H9 (cell line): ENCODE data around the gene HPGDS. TPM values are rescaled to one million over a fixed set of nuclear protein-coding genes. Genes with fewer than 3 reads are reported as not detected.

Experiments
- DNase-seq: peaks from one replicate; pipeline ENCODE4 v3.0.0-alpha.2; 2017
- H2AFZ ChIP-seq: one replicate; pipeline ENCODE4 v1.6.1; 2013; ENCODE audit warnings: mild to moderate bottlenecking, low read length, control low read depth, moderate library complexity
- H2AK5ac ChIP-seq: 2 replicates; pipeline ENCODE4 v1.6.1; 2013; ENCODE audit warnings: low read length, control low read depth, mixed read lengths; ENCODE audit not compliant: insufficient read length
- H2BK120ac ChIP-seq: one replicate; pipeline ENCODE4 v1.6.1; 2013; ENCODE audit warnings: low read depth, mild to moderate bottlenecking, low read length, control low read depth, inconsistent platforms; ENCODE audit not compliant: poor library complexity, severe bottlenecking
- H2BK12ac ChIP-seq: 2 replicates; pipeline ENCODE4 v1.6.1; 2013; ENCODE audit warnings: low read length, control low read depth, mixed read lengths, low read depth; ENCODE audit not compliant: insufficient read length
- H2BK15ac ChIP-seq: 2 replicates; pipeline ENCODE4 v1.6.1; 2013; ENCODE audit warnings: low read depth, low read length, control low read depth
- H2BK20ac ChIP-seq: one replicate; pipeline ENCODE4 v1.6.1; 2013; ENCODE audit warnings: low read depth, mild to moderate bottlenecking, low read length, control low read depth, inconsistent platforms; ENCODE audit not compliant: poor library complexity, severe bottlenecking
- H2BK5ac ChIP-seq: 2 replicates; pipeline ENCODE4 v1.6.1; 2013; ENCODE audit warnings: low read length, control low read depth, mixed read lengths; ENCODE audit not compliant: insufficient read length
- H3K14ac ChIP-seq: 2 replicates; pipeline ENCODE4 v1.6.1; 2013; ENCODE audit warnings: low read length, control low read depth; ENCODE audit not compliant: insufficient read depth
- H3K18ac ChIP-seq: 2 replicates; pipeline ENCODE4 v1.6.1; 2013; ENCODE audit warnings: low read depth, mild to moderate bottlenecking, mixed read lengths, low read length, control low read depth; ENCODE audit not compliant: insufficient read length
- H3K23ac ChIP-seq: 2 replicates; pipeline ENCODE4 v1.6.1; 2013; ENCODE audit warnings: low read length, control low read depth, mixed read lengths, low read depth; ENCODE audit not compliant: insufficient read length
- H3K23me2 ChIP-seq: 2 replicates; pipeline ENCODE4 v1.6.1; 2013; ENCODE audit warnings: low read depth, mild to moderate bottlenecking, mixed read lengths, low read length, control low read depth; ENCODE audit not compliant: insufficient read length, poor library complexity, severe bottlenecking
- H3K27ac ChIP-seq: 2 replicates; pipeline ENCODE4 v1.5.1; 2013; ENCODE audit warnings: low read length, control low read depth, mixed read lengths, low read depth; ENCODE audit not compliant: insufficient read length
- H3K27me3 ChIP-seq: 2 replicates; pipeline ENCODE4 v1.6.1; 2013; ENCODE audit warnings: low read length, control low read depth, inconsistent platforms; ENCODE audit not compliant: insufficient read depth
- H3K4ac ChIP-seq: 2 replicates; pipeline ENCODE4 v1.6.1; 2013; ENCODE audit warnings: low read depth, mild to moderate bottlenecking, control low read depth, inconsistent platforms, low read length, moderate library complexity
- H3K4me1 ChIP-seq: 2 replicates; pipeline ENCODE4 v1.6.1; 2013; ENCODE audit warnings: low read length, control low read depth, inconsistent platforms; ENCODE audit not compliant: insufficient read depth
- H3K4me2 ChIP-seq: 2 replicates; pipeline ENCODE4 v1.6.1; 2013; ENCODE audit warnings: low read length, control low read depth, mixed read lengths; ENCODE audit not compliant: insufficient read length, insufficient read depth
- H3K56ac ChIP-seq: 2 replicates; pipeline ENCODE4 v1.6.1; 2013; ENCODE audit warnings: low read depth, mild to moderate bottlenecking, mixed read lengths, low read length, control low read depth; ENCODE audit not compliant: insufficient read length
- H3K79me1 ChIP-seq: 2 replicates; pipeline ENCODE4 v1.6.1; 2013; ENCODE audit warnings: low read depth, mild to moderate bottlenecking, moderate library complexity, low read length, control low read depth, inconsistent platforms; ENCODE audit not compliant: insufficient read depth, poor library complexity, severe bottlenecking
- H3K79me2 ChIP-seq: 2 replicates; pipeline ENCODE4 v1.6.1; 2013; ENCODE audit warnings: low read length, control low read depth, inconsistent platforms; ENCODE audit not compliant: insufficient read depth
- H3K9ac ChIP-seq: 2 replicates; pipeline ENCODE4 v1.6.1; 2013; ENCODE audit warnings: low read length, control low read depth, mixed read lengths; ENCODE audit not compliant: insufficient read length; ENCODE audit errors: extremely low read depth
- H3K9me3 ChIP-seq: one replicate; pipeline ENCODE4 v1.6.1; 2013; ENCODE audit warnings: low read depth, low read length, inconsistent platforms; ENCODE audit not compliant: control insufficient read depth
- H3T11ph ChIP-seq: one replicate; pipeline ENCODE4 v1.6.1; 2013; ENCODE audit warnings: mild to moderate bottlenecking, low read length, control low read depth, inconsistent platforms
- H4K20me1 ChIP-seq: one replicate; pipeline ENCODE4 v1.6.1; 2013; ENCODE audit not compliant: control insufficient read depth, insufficient read length, insufficient read depth
- H4K5ac ChIP-seq: 2 replicates; pipeline ENCODE4 v1.6.1; 2013; ENCODE audit warnings: low read depth, mild to moderate bottlenecking, mixed read lengths, low read length, control low read depth; ENCODE audit not compliant: insufficient read length
- H4K8ac ChIP-seq: replicated peaks from 2 replicates; pipeline ENCODE4 v1.6.1; 2013; ENCODE audit warnings: low read length, control low read depth, mixed read lengths, low read depth; ENCODE audit not compliant: insufficient read length
- H4K91ac ChIP-seq: 2 replicates; pipeline ENCODE4 v1.6.1; 2013; ENCODE audit warnings: low read depth, mild to moderate bottlenecking, moderate library complexity, mixed read lengths, low read length, control low read depth; ENCODE audit not compliant: insufficient read length
- H3K27ac Mint-ChIP-seq, 3 experiments: 2 replicates in 2 of 3; 3 replicates in 1 of 3; pipeline ENCODE4 v1.8.0; 2020 to 2021; ENCODE audit warnings: mixed read lengths in 3 of 3, mild to moderate bottlenecking in 1 of 3, moderate library complexity in 1 of 3
- H3K27me3 Mint-ChIP-seq: 2 replicates; pipeline ENCODE4 v1.8.0; 2021; ENCODE audit warnings: low read depth, mild to moderate bottlenecking, moderate library complexity, mixed read lengths
- H3K36me3 Mint-ChIP-seq, 3 experiments: 2 replicates in 2 of 3; 3 replicates in 1 of 3; pipeline ENCODE4 v1.8.0; 2020 to 2021; ENCODE audit warnings: low read depth in 3 of 3, mixed read lengths in 3 of 3; ENCODE audit not compliant: insufficient read depth in 1 of 3
- H3K4me1 Mint-ChIP-seq, 2 experiments: 2 replicates each; pipeline ENCODE4 v1.8.0; 2020; ENCODE audit warnings: mixed read lengths in 2 of 2
- H3K4me3 Mint-ChIP-seq, 2 experiments: 2 replicates in 1 of 2; 3 replicates in 1 of 2; pipeline ENCODE4 v1.8.0; 2020 to 2021; ENCODE audit warnings: mild to moderate bottlenecking in 2 of 2, mixed read lengths in 2 of 2, moderate library complexity in 1 of 2
- H3K9me3 Mint-ChIP-seq, 2 experiments: 2 replicates in 1 of 2; 3 replicates in 1 of 2; pipeline ENCODE4 v1.8.0; 2020; ENCODE audit warnings: mild to moderate bottlenecking in 2 of 2, mixed read lengths in 2 of 2, moderate library complexity in 1 of 2
- WGBS: extraction: QIAGEN DNeasy Blood & Tissue Kit; methylation state at CpG from one replicate; pipeline ENCODE4 v1.1.7; 2013; ENCODE audit warnings: missing lambda C conversion rate, low lambda C conversion rate, mixed read lengths; ENCODE audit not compliant: insufficient read length; ENCODE audit errors: extremely low coverage; 5-methylcytosine and 5-hydroxymethylcytosine counted together
- total RNA-seq: library from RNA; stranded (reverse); gene quantifications from 2 replicates; pipeline ENCODE4 v1.2.1, GENCODE V29; 2021
- TF ChIP-seq, protein P1 (sequence below): fragments of 200-600 bp; sonication (generic); conservative IDR thresholded peaks from 3 replicates; pipeline ENCODE4 v1.8.0; 2021; ENCODE audit warnings: antibody characterized with exemption, mild to moderate bottlenecking

The HPGDS gene
- total RNA-seq, 1 experiment from 2014 or later, result not detected

DNA sequence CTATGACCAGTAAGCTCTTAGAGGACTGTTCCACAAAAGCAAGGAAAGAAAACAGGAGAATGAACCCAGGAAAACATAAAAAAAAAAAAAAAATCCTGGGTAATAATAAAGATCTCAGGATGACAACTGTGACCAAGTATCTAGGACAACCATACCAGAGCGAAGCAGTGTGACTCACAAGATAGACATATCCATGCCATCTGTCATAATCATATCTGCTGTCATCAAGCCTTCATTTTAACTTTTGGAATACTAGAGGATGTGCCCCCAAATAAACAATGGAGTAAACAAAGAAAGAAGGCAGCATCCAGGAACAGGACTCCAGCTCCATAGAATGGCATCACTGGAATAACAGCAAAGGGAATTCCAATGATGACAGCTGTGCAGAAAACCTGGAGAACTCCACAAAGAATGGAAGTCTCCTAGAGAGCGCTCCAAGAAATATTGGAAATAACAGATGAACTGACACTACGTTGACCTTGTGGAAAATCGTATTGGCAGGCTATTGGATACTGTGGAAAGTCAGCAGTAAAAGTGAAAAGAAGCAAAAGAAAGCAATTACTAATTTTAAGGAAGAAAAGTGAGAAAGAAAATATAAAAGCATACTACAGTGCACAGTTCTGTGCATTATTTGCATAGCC lies 35.3 kb downstream of the HPGDS start:
- Mint-ChIP-seq H3K27ac (no peak overlapping the region), H3K9me3 (peaks cover 5 to 11% of the 10 kb centered on the region in 2 experiments; a peak in 4 of 5 replicates), H3K27me3 (no peaks in the 10 kb centered on the region), H3K4me1 (peaks cover 0 to 4% of the 10 kb centered on the region in 2 experiments; a peak in 1 of 4 replicates), H3K36me3 (peaks cover 0 to 4% (median 0%) of the 10 kb centered on the region in 3 experiments; a peak in 1 of 7 replicates), H3K4me3 (no peak overlapping the region)
- Histone ChIP-seq H3K4me1 (no peaks in the 10 kb centered on the region; the same call in 1 of the 2 replicates), H2BK120ac (no peak overlapping the region), H2AFZ (no peak overlapping the region), H3K9me3 (no peaks in the 10 kb centered on the region), H2AK5ac (no peak overlapping the region), H3T11ph (no peak overlapping the region), H3K27ac (no peak overlapping the region), H3K23me2 (no peaks in the 10 kb centered on the region), H2BK15ac (no peak overlapping the region), H2BK5ac (no peak overlapping the region), H3K23ac (no peak overlapping the region), H4K8ac (no peak overlapping the region), H3K27me3 (no peaks in the 10 kb centered on the region), H3K9ac (no peak overlapping the region), H3K4ac (no peak overlapping the region), H3K79me1 (no peaks in the 10 kb centered on the region), H3K4me2 (no peak overlapping the region), H4K20me1 (no peaks in the 10 kb centered on the region), H3K79me2 (no peaks in the 10 kb centered on the region), H3K18ac (no peak overlapping the region), H4K5ac (no peak overlapping the region), H2BK20ac (no peak overlapping the region), H2BK12ac (no peak overlapping the region), H4K91ac (no peak overlapping the region), H3K14ac (no peak overlapping the region), H3K56ac (no peak overlapping the region)
- WGBS, result no CpG with 5 or more reads among the region's 4 CpGs
- DNase-seq, result no peak
- TF ChIP-seq, protein P1, sequence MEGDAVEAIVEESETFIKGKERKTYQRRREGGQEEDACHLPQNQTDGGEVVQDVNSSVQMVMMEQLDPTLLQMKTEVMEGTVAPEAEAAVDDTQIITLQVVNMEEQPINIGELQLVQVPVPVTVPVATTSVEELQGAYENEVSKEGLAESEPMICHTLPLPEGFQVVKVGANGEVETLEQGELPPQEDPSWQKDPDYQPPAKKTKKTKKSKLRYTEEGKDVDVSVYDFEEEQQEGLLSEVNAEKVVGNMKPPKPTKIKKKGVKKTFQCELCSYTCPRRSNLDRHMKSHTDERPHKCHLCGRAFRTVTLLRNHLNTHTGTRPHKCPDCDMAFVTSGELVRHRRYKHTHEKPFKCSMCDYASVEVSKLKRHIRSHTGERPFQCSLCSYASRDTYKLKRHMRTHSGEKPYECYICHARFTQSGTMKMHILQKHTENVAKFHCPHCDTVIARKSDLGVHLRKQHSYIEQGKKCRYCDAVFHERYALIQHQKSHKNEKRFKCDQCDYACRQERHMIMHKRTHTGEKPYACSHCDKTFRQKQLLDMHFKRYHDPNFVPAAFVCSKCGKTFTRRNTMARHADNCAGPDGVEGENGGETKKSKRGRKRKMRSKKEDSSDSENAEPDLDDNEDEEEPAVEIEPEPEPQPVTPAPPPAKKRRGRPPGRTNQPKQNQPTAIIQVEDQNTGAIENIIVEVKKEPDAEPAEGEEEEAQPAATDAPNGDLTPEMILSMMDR, result no peak
